Measurements from ENCODE around the gene TMEM183A.

The TMEM183A gene

DNA sequence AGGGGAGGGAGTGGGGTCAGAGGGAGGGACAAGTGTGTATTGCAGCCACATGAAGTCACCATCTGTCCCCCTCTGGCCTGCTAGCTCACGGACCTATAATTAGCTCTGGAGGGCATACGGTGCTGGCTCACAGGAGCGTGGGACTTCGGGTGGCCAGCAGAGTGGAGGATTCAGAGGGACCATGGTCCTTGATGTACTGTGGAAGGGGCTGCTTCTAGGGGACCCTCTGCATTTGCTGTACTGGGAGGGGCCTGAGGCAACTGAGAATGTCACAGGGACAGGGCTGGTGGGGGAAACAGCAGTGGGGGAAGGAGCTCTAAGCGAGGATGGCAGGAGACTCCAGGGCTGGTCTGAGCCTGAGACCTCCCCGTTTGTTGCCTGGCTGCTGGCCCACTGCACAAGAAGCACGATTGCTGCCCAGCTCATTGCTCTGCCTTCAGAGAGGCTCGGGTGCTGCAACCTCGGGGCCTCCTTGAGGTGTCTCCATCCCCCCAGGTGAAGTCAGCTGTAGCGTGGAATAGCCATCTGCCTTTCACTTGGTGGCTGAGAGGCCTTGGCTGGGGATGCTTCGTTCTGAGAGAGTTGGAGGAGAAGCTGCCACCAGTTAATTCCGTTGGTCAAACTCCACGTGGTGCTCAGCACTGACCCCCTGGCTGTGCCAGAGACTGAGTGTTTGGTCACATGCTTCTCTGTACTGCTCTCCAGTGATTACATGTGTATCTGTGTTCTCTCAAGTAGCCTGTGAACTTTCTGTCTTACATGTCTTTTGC is 21.8 kb downstream of the TMEM183A start:
- DNase-seq (ENCODE audit: low spot score): peak; percentile 14

DNA sequence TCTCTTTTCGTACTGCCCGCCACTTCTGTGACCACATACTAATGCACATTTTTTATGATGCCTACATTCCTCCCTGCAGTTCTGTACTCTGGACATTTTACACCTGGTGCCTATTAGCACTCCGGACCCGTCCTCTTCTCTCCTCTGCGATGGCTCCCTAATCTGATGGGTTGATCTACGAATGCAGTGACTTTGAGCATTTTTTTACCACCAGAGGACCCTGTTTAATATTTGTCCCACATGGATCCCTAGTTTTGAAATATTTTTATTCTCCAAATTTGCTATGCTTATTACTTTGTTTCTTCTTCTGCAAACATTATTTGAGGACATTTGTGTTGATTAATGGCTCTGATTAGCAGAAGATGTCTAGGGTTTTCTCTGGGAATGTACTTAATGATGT is 24.3 kb downstream of the TMEM183A start:
- DNase-seq (ENCODE audit: low spot score): peak; percentile 20

DNA sequence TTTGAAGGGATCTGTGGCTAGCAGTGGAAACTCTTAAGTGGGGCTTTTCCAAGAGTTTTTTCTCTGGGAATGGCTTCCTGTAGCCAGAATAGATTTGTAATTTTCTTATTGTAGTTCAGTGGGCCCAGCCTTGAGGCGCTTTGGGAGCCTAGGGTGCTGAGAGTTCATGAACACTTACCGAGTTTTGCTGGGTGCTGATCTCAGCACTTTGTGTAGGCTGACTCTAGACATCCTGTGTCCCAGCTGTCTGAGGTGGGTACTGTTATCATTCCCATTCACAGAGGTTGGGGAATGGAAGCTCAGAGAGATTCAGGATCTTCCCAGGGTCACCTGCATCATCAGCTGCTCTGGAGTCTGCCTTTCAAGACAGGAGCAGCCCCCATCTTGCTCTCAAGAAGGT is 26.1 kb downstream of the TMEM183A start:
- no peak for DNase-seq (ENCODE audit: low spot score)

DNA sequence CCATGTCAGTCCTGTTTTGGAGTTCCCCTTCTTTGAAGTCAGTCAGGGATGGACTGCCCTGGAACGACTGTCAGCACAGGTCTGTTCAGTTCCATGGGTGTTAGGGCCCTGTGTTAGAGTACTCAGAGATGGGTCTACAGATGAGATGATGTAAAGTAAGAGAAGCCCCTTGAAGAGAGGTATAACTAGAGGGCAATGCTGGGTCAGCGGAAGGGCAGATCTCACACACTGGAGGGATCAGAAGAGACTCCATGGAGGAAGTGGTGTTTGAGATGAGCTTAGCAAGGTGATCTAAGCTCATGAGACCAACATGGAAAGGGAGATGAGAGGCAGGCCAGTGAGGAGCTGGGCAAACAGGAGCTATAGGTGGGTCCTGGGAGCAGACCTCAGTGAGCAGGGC is 26.7 kb downstream of the TMEM183A start:
- DNase-seq (ENCODE audit: low spot score): no peak

DNA sequence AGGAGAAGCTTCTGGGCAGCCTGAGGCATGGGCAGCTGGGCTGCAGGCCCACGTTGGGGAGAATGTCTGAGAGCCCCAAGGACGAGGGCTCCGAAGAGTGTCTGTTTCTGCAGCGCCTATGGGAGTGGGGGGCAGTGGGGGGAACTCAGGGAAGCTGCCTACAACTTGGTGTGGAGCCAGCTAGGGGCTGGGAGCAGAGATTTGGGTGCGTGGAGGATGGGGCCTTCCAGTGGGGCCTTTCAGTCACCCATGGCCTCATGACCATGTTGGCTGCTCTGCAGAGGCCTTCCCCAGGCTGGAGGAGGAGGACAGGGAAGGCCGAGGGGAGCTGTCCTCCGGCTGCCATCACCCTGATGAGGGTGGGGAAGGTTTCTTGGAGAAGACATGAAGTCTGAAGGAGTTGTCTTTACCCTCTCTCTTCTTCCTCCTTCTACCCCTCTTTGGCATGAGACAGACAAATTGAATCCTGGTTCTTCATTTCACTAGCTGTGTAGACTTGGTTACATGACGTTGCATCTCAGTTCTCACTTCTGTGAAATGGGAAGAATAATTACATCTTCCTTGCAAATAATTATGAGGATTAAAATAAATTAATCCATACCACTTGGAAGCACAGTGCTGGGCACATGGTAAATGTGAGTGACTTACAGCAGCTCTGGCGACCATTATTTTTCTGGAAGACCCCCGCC is 27.4 kb downstream of the TMEM183A start:
- no peak for DNase-seq (ENCODE audit: low spot score)

DNA sequence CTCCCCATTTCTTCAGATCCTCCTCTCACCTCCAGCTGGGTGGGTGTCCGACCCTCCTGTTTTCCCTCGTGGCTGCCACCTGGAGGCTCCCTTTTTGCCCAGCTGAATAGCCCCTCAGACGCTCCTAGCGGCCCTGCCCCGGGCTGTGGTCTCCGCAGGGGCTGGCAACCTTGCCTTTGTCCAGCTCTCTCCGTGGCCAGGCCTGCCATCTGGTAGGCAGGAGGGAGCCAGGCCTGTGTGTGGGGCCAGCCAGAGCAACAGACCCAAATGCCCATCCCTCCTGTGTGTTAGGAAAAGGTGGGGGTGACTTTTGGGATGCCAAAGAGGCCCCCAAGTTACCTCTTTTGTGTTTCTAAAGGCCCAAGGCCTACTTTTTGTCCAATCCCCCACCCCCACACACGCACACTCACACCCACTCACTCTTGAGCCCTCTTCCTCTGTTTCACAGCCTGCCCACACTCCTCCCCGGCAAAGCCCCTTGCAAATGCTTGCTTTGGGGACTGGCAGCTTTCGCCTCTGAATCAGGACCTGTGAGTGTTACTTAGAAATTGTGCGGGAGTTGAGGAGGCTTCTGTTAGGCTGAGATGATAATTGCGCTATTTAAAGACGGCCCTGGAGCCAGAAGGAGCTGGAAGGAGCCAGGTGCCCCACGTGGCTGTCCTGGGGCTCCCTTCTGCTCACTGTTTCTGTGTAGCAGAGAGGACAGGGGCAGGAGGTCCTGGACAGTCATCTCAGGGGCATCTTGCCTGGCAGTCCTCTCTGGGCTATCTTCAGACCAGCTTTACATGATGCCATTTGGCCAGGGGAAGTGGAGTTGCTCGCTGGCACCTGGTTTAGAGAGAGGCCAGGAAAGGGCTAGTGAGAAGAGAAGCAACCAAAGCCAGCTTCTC is 28.2 kb downstream of the TMEM183A start:
- no peak for DNase-seq (ENCODE audit: low spot score)

DNA sequence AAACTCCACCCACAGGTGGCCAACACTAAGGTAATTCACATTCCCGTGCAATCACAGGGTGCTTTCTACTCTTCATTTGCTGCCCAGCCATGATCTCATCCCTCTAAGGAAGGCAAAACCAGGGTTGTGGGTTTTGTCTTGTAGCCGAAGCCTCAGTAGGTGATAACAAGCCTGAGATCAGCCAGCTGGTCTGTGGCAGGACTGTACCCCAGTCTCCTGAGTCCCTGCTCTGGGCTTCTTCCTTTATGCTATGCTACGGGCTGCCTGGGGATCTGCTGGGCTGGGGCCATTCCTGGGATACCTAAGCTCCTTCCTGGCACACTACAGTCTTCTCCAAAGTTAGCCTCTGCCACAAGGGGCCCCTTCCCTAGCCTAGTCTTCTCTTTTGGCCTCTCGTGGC is 29.0 kb downstream of the TMEM183A start:
- DNase-seq (ENCODE audit: low spot score): no peak

DNA sequence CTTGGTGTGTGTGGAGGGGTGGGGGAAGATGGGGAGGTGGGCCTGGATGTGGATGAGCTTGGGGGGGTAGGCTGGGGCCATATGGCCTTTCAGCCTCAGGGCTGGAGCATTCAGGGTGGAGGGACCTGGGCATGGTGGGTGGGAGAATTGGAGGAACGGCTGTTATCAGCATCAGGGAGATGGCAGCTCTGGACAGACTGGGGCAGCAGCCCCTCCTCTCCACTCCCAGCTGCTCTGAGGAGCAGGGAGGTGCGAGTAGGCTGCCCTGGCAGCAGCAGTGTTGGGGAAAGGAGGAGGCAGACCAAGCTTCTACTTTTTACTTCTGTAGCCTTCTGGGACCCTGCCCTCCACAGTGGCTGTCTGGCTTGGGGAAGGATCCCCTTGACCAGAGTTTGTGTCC is 29.4 kb downstream of the TMEM183A start:
- DNase-seq (ENCODE audit: low spot score): no peak

DNA sequence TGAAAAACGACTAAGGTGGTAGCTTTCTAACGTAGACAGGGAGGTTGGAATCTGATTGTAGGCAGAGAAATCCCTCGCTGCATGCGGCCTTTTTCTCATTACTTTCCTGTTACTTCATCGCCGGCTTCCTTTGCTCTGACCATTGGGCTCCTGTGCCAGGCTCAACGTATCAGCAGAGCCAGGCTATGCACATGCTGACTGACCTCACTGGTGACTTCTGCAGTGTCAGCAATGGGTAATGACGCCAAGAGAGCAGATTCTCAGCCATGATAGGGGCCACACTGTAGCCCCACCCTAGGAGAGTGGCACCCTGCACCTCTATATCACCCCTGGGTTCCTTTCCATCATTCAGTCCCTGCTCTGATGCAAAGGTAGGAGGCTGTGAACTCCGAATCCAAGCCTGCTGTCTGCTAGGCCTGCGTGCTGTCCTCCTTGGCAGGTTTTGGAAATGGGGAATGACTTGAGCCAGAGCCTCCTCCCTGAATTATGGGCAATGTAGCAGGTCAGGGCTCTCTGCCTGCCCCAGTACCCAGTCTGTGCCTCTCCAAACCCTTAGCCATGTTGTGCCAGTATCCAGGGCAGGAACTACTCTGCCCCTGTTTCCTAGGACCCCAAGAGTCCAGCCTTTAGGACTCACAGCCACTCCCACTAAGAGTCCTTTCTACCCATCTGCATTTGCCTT is 30.5 kb downstream of the TMEM183A start:
- peak; percentile 51 for DNase-seq (ENCODE audit: low spot score)

DNA sequence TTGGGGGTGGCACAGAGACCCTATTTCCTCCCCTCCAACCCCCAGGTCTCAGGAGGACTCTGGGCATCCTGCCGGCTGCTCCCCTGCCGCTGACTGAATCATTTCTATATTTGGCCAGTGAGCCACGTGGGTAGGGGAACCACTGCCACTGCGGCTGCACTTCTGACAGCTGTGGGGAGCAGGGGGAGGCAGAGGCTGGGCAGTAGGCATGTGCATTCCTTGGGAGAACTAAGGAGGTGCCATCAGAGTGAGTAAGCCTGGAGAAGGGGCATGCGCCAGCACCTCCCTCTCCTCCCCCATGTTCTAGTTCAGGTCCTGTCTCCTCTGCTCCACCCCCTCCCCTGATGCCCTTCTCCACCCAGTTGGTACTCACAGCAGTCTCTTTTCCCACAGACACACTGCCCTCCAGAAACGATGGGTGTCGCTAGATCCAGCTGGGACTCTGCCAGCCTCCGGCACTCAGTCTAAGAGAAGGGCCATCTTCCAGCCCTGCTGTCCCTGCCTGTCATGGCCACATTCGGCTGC is 31.1 kb downstream of the TMEM183A start:
- peak; percentile 88 for DNase-seq (ENCODE audit: low spot score)

DNA sequence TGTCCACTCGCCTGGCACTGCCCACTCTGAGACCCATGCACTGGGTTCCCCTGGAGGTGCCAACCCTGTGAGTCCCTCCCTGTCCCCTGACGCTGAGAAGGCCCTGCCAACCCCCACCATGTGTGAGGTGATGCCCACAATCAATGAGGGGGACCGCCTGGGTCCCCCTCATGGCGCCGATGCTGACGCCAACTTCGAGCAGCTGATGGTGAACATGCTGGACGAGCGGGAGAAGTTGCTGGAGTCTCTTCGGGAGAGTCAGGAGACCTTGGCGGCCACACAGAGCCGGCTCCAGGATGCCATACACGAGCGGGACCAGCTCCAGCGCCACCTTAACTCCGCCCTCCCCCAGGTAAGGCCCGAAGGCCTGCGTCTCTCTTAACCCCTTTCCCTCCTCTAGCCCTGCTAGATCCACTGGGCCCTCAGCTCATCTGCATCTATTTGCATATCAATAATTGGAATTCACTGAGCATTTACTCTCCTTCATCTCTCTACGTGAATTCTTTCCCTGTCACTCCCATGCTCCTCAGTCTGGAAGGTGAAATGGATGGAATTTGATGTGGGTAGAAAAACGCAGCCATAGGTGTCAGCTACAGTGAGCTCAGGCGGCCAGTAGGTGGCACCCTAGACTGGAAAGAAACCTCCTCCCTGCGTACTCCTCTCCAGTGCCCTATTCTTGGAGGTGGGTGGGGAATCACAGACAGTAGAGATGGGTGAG is 31.9 kb downstream of the TMEM183A start:
- DNase-seq (ENCODE audit: low spot score): peak; percentile 81

DNA sequence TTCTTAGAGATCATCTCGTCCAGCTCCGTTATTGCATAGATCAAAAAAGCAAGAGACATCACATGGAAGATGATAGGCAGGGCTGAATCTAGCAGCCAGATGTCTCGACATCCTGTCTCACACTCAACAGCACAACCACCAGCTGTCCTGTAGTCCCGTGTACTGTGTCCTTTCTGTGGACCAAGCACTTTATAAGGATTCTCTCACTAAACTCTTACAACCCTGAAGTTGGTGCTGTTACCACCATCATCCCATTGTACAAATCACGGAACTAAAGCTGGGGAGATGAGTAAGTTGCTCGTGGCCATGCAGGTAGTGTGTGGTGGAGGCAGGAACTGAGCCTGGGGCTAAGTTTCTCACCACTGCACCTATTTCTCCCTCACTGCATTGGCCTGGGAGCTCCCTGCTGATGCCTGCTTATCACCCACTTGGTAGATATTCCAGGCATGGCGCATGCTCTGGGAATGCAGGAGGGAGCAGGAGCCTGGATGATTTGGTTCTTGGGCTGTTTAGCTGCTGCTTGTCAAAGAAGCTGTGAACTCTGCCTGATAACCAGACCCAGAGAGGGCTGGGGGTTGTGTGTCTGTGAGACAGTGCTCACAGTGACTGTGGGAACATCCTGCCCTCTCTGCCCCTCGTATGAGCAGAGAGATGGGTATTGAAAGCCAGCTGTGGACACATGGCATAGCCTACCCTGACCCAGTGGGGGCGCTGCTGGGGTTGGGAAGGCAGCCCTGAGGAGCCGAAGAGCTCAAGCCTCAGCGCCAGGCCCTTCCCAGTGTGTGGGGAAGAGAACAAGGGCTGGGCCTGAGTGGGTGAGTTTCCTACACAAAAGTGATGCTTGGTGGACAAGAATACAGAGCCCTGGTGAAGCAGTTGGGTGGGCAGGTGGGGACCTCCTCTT is 32.7 kb downstream of the TMEM183A start:
- DNase-seq (ENCODE audit: low spot score): no peak

DNA sequence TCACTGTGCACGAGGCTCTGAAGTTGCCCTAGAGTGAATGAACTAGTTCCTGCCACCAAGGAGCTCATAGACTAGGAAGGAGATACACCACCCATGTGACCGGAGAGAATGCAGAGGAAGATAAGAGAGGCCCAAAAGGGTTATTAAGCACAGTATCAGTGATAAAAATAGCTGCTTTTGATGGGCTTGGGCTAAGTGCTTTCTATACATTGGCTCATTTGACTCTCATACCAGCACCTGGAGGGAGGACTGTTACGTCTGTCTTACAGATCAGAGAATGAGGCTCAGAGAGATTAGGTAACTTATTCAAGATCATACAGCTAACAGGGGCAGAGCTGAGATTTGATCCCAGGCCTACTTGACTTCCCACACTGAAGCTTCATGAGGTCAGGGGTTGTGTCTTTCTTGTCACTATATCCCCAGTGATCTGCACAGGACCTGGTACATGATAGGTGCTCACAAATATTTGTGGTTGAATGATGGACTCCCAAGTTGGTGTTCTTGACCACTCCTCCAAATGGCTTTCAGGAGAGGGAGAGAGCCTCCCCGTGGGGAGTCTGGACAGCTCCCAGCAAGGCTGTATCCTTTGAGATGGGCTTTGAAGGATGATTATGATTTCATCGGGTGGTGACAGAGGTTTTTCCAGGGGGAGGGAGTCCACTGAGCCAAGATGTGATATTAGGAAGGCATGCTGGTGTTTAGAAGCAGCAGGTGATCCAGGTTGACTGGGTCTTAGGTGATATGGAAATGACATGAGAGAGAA is 33.5 kb downstream of the TMEM183A start:
- DNase-seq (ENCODE audit: low spot score): no peak

DNA sequence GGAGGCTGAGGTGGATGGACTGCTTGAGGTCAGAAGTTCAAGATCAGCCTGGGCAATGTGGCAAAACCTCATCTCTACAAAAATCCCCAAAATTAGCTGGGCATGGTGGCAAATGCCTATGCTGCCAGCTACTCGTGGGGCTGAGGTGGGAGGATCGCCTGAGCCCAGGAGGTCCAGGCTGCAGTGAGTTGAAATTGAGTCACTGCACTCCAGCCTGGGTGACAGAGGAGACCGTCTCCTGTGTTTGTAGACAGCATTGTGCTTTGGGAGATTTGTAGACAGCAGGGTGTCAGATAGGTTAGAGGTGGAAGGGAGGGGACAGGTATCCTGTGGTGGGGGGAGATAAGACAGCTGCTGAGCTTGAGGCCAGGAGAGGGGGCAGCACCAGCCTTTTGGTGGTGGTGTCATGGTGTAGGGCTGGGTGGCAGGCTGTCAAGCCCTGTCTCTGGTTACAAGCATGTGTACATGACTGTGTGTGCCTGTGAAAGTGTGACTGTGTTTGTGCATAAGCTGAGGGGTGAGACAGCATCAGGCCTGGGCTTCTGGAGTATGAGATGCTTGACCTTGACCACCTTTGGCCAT is 34.3 kb downstream of the TMEM183A start:
- no peak for DNase-seq (ENCODE audit: low spot score)

DNA sequence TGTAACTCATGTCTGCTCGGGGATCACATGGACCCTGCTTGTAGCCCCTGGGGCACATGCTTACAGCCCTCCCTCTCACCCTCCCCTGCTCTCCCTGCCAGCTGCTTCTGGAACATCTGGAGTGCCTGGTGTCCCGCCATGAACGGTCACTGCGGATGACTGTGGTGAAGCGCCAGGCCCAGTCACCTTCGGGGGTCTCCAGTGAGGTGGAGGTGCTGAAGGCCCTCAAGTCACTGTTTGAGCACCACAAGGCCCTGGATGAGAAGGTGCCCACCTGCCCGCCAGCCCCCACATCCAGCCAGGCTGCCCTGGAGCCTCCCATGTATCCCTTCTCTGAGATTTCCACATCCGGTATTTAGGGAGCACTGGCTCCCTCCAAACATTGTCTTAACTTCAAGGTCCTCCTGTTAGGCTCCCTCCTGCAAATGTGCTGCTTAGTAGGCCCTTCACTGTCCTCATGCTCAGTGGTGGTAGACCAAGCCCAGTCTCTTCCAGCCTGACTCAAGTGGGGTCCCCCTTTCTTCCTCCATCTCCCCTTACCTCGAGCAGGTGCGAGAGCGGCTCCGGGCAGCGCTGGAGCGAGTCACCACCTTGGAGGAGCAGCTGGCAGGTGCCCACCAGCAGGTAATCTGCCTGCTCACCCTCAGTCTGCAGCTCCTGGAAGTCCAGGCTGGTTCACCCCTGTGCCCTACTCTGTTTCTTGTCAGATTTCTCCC is 36.8 kb downstream of the TMEM183A start:
- DNase-seq (ENCODE audit: low spot score): no peak

DNA sequence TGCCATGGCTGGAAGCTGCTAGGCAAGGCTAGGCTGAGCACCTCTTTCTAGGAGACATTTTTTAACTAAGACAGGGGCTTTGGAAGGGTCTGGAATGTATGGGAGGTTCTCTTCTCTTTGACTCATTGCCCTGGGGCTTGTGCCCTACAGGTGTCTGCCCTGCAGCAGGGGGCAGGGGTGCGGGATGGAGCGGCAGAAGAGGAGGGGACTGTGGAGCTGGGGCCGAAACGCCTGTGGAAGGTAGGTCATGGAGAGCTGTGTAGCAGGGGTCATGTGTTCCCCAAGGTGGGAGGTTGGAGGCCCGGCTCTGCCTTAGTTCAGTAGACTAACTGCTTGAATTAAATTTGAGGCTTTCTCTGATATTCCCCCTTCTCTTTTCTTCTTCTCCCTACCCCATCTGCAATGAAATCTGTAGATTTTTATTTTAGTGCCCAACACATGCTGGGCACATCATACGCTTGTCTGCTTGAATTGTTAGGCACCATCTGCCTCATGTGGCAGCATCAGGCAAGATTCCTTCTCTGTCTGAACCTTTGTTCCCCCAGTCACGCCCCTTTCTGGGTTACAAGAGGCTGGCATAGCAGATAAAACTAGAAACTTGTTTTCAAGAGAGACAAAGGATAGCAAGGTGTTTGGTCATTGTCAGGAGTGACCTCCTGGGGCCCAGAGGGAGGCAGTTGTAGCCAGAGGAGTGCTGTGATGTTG is 37.5 kb downstream of the TMEM183A start:
- DNase-seq (ENCODE audit: low spot score): no peak

DNA sequence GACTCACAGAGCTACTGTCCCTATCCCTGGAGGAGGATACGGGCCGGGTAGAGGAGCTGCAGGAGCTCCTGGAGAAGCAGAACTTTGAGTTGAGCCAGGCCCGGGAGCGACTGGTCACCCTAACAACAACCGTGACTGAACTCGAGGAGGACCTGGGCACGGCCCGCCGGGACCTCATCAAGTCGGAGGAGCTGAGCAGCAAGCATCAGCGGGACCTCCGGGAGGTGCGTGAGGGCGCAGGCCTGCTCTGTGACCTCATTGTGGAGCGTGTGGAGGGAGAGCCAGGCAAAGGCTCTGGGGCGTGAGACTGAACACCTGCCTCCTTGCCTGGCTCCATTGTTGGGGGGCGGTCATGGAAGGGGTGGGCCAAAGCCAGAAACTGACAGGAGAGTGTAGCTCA is 38.2 kb downstream of the TMEM183A start:
- DNase-seq (ENCODE audit: low spot score): no peak
